Endometrial microvascular endothelial cells (primary cell): ENCODE results near the gene GGT1. TPM values are rescaled to one million over a fixed set of nuclear protein-coding genes. Genes with fewer than 3 reads are reported as not detected.
"Not testable (repeated sequence)": the region's sequence is repeated elsewhere in the genome, so short reads cannot be mapped to it uniquely, and the experiment has no call there.

ENCODE experiments used
- in situ Hi-C: cut with HindIII; loops from 2 replicates; pipeline ENCODE4 v1.10.0; 2017; ENCODE audit warnings: low sequenced_read_pairs, low pct_unique_long_range_greater_than_20kb; ENCODE audit errors: inconsistent ontology term
- total RNA-seq: library from RNA; depleted of rRNA; stranded (reverse); fragments of >200 nt; gene quantifications from one replicate; pipeline ENCODE4 v1.2.3, GENCODE V29; 2015; ENCODE audit errors: inconsistent ontology term

The GGT1 gene
- total RNA-seq, 1 donor from 2014 or later, result 5.4 TPM

DNA sequence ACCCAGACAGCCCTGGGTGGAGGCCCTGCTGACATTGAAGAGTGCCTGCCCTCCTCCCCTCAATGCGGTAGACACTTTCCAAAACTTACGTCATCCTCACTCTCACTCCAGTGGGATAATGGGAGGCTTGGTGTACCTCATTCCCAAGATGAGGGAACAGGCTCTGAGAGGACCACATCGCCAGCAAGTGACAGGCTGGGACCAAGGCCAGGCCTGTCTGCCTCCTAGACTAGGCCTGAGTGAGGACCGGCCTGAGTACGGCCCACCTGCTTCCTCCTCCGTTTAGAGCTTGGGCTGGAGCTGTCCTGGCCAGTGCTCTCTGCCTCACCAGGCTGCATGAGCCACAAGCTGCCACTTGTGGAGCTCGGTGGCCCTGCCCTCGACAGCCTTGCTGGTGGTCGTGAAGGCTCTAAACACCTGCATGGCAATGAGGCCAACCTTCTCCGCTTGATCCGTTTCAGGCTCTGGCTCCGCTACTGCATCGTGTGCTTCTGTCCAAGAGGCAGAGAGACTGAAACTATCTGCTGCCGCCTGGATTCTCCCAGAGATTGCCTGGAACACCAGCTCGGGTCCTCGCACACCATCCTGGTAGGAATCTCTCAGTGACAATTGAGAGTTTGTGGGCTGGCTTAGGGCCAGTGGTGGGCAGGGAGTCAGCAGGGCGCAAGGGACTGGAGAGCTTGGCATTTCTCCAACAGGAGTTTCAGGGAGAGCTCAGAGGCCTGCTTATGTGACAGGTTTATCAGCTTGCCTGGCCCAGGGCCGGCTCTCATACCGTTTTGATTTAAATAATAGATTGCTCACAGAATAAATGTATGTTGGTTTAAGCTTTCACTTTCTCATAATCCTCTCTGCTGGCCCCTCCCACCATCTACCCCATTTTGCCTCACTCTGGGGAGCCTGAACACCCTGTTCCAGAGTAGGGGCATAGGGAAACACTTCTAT is 19.5 kb upstream of the GGT1 start:
- in situ Hi-C loops, result no loop called here

GRCh38 chr22:24584166-24584790 is 18.7 kb upstream of the GGT1 start:
- in situ Hi-C loops, result no loop called here

- in situ Hi-C loops, result no loop called here
These were observed 18.1 kb upstream of the GGT1 start for GRCh38 chr22:24584871-24585411.

DNA sequence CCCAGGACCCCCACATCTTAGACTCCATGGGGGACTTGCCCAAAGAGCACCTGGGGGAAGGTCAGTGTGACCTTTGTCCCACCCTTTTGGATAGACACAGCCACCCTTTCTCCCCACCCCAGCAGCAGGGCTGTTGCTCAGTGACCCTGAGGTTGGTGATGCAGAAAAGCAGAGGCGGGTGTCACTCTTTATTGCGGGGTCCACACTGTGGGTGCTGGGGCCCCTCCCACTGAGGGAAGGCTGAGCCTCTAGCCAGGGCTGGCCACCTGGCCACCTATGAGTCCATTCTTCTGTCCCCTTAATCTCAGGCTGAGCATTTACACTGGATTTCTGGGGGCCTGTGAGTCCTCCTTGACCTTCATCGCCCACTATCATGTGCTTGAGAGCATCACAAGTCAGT is 17.5 kb upstream of the GGT1 start:
- in situ Hi-C loops, result no loop called here

GRCh38 chr22:24585927-24586546 is 17.0 kb upstream of the GGT1 start:
- in situ Hi-C loops, result no loop called here

GRCh38 chr22:24587251-24587650 is 15.7 kb upstream of the GGT1 start:
- in situ Hi-C loops, result no loop called here

- in situ Hi-C loops, result no loop called here
These were observed 15.0 kb upstream of the GGT1 start for GRCh38 chr22:24587948-24588347.

GRCh38 chr22:24588381-24588756 is 14.6 kb upstream of the GGT1 start:
- in situ Hi-C loops, result no loop called here

DNA sequence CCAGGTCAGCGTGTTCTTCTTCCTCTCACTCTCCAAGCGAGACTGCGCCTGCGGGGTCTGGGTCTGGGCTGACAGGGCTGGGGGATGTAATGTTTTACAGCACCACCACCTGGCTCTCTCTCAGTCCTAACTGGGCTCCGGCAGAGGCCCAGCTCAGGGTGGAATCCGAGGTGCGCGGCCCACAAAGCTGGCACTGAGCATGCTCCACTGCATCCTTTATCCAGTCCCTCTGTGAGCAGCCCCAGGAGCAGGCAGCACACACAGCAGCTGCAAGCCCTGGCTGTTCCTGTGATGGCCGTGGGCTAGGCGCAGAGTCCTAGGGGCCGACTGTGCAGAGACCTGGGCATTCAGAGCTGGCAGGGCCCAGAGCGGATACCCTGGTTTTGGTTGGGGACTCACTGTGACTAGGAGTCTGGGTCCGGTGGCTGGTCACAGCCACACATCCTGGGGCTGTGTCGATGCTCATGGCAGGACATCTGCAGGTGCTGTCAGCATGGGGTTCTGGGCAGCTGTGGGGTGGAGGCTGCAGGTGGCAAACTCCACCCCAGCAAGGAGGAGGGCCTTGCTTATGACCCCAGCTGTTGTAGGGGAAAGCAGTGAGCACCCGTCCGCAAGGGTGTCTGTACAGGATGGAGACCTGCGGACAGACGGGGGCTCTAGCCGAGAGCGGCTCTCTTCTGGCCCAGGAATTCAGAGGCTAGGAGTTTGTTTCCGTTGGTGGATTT is 14.1 kb upstream of the GGT1 start:
- in situ Hi-C loops, result no loop called here

DNA sequence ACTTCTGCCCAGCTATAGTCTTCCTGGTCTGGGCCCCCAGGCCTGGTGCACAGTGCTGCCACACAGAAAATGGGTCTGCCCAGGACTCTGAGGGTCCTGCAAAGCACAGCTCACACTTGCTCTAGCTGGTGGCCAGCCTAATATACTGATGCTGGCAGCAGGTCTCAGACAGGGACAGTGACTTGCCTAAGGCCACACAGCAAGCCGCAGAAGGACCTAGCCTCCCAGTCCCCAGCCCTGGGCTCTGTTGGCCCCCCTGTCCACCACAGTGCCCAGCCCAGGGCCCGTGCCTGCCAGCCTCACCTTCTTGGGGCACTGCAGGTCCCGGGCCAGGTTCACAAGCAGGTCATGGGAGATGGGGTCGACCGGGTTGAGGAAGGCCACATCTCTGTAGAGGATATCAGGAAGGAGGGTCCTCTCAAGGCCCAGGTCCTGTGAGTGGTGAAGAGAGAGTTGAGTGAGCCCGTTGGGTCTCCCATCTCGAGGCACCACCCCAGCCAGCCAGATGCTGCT is 13.4 kb upstream of the GGT1 start:
- in situ Hi-C loops, result no loop called here

GRCh38 chr22:24590596-24591173 is 12.3 kb upstream of the GGT1 start:
- in situ Hi-C loops, result no loop called here

GRCh38 chr22:24591286-24591830 is 11.6 kb upstream of the GGT1 start:
- in situ Hi-C loops, result no loop called here

GRCh38 chr22:24592058-24592850 is 10.7 kb upstream of the GGT1 start:
- in situ Hi-C loops, result no loop called here

DNA sequence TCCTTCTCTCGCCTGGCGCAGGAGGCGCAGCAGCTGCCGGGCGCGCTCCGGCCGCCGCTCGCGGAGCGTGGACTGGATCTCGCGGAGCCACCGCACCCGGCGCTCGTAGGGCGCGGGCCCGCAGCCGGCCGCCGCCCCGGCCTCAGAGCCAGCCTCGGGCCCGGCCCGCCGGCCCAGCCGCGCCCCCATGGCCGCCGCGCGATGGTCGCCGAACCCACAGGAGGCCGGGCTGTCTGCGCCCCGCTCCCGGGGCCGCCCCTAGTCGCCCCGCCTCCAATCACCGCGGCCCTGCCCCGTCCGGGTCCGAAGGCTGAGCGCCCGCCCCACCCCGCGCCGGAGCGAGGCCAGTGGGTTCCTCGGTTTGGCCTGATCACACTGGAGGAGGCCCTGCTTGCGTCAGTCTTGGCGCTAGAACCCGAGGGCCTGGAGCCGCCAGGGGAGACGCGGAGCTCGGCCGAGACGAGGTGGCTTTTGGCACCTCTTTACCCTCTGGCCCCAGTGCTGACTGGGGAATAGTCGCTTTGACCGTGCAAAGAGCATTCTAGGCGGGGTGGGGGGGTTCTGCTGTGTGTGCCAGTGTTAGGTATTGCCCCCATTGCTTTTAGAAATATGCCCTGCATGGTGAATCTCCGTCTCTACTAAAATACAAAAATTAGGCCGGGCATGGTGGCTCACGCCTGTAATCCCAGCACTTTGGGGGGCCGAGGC is 10.0 kb upstream of the GGT1 start, which contains the start of gene LRRC75B:
TSS of gene LRRC75B (minus strand) at position 223 of the 708 bp plus-strand sequence. CDS start at position 189, 34 bp downstream.
- in situ Hi-C loops, result no loop called here

DNA sequence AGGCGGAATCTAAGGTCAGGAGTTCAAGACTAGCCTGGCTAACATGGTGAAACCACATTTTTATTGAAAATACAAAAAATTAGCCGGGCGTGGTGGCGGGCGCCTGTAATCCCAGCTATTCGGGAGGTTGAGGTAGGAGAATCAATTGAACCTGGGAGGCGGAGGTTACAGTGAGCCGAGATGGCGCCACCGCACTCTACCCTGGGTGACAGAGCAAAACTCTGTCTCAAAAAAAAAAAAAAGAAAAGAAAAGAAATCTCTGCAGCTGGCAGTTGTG is 9.5 kb upstream of the GGT1 start:
- in situ Hi-C loops, result not testable (repeated sequence)

- in situ Hi-C loops, result no loop called here
These were observed 9.0 kb upstream of the GGT1 start for GRCh38 chr22:24593836-24594568.
